ENCODE data around the gene ERC2. TPM values are rescaled to one million over a fixed set of nuclear protein-coding genes. Genes with fewer than 3 reads are reported as not detected.

Gene ERC2
- total RNA-seq, 2 donors from 2014 or later = 0.33 to 1.2 TPM

- no peak for DNase-seq (ENCODE audit: low spot score)
Observed at GRCh38 chr3:55719006-55719405, 749.3 kb downstream of the ERC2 start.

GRCh38 chr3:55718521-55718921, 749.7 kb downstream of the ERC2 start:
- ATAC-seq (no peak), DNase-seq (ENCODE audit: low spot score) (no peak)
- peaks cover 2 to 3% of the 10 kb centered on the region in 2 donors for H3K27me3 Mint-ChIP-seq
- no peak overlapping the region for H3K4me3 Mint-ChIP-seq
- H3K4me1 Mint-ChIP-seq (ENCODE audit: low read depth in 2 of 2) = no peaks in the 10 kb centered on the region
- H3K27ac Mint-ChIP-seq = no peak overlapping the region
- no peaks in the 10 kb centered on the region for H3K9me3 Mint-ChIP-seq
- no peaks in the 10 kb centered on the region for H3K36me3 Mint-ChIP-seq

More at GRCh38 chr3:55719006-55719405, 749.3 kb downstream of the ERC2 start:
- Mint-ChIP-seq H3K27me3 (peaks cover 2 to 8% of the 10 kb centered on the region in 2 donors), H3K4me3 (no peak overlapping the region), H3K4me1 (ENCODE audit: low read depth in 2 of 2) (no peaks in the 10 kb centered on the region), H3K36me3 (no peaks in the 10 kb centered on the region), H3K9me3 (no peaks in the 10 kb centered on the region), H3K27ac (no peak overlapping the region)
- no peak for ATAC-seq

GRCh38 chr3:55718074-55718473, 750.2 kb downstream of the ERC2 start:
- no peaks in the 10 kb centered on the region for H3K4me1 Mint-ChIP-seq (ENCODE audit: low read depth in 2 of 2)
- H3K4me3 Mint-ChIP-seq = no peak overlapping the region
- DNase-seq (ENCODE audit: low spot score) = no peak
- no peaks in the 10 kb centered on the region for H3K9me3 Mint-ChIP-seq
- H3K36me3 Mint-ChIP-seq = no peaks in the 10 kb centered on the region
- H3K27ac Mint-ChIP-seq = no peak overlapping the region
- no peak for ATAC-seq
- peaks cover 0 to 2% of the 10 kb centered on the region in 2 donors for H3K27me3 Mint-ChIP-seq

- no peaks in the 10 kb centered on the region for H3K36me3 Mint-ChIP-seq
- no peaks in the 10 kb centered on the region for H3K9me3 Mint-ChIP-seq
- DNase-seq (ENCODE audit: low spot score) = no peak
- no peak overlapping the region for H3K4me3 Mint-ChIP-seq
- H3K27ac Mint-ChIP-seq = no peak overlapping the region
- no peaks in the 10 kb centered on the region for H3K4me1 Mint-ChIP-seq (ENCODE audit: low read depth in 2 of 2)
- no peaks in the 10 kb centered on the region for H3K27me3 Mint-ChIP-seq
- ATAC-seq = no peak
Observed at GRCh38 chr3:55717481-55717880, 750.8 kb downstream of the ERC2 start.

DNA sequence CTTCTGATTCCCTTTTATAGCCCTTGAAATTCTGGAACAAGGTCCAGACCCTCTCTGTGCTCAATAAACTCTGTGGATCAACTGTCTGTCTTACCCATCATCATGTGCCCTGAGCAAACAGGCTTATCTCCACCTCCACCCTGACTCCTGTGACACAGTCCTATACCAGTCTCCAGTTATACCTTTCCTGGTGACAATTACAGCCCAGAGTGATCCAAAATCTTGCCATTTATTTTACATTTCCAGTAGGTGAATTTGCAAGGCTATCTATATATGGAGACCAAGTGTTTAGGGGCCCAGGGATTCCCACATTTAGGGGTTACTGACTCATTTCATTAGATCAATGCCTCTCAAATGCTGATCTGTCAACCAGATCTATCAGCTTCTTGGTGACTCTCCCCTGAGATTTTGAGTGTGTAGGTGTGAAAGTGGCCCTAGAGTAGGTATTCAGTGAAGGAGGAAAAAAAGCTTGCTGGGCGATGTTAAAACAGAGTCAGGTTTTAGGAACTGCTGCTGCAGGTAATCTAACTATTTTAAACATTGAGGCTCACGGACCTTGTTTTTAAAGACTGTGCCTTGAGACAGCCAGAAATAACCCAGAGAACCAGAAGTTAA, 751.5 kb downstream of the ERC2 start:
- Mint-ChIP-seq H3K27me3 (no peaks in the 10 kb centered on the region), H3K4me1 (ENCODE audit: low read depth in 2 of 2) (no peaks in the 10 kb centered on the region), H3K36me3 (no peaks in the 10 kb centered on the region), H3K4me3 (no peak overlapping the region), H3K27ac (no peak overlapping the region), H3K9me3 (no peaks in the 10 kb centered on the region)
- DNase-seq (ENCODE audit: low spot score) (no peak), ATAC-seq (no peak)

- H3K27me3 Mint-ChIP-seq = no peaks in the 10 kb centered on the region
- no peaks in the 10 kb centered on the region for H3K4me1 Mint-ChIP-seq (ENCODE audit: low read depth in 2 of 2)
- no peaks in the 10 kb centered on the region for H3K9me3 Mint-ChIP-seq
- ATAC-seq = no peak
- no peak for DNase-seq (ENCODE audit: low spot score)
- no peaks in the 10 kb centered on the region for H3K36me3 Mint-ChIP-seq
- H3K27ac Mint-ChIP-seq = no peak overlapping the region
- no peak overlapping the region for H3K4me3 Mint-ChIP-seq
Observed at GRCh38 chr3:55716044-55716443, 752.2 kb downstream of the ERC2 start.

DNA sequence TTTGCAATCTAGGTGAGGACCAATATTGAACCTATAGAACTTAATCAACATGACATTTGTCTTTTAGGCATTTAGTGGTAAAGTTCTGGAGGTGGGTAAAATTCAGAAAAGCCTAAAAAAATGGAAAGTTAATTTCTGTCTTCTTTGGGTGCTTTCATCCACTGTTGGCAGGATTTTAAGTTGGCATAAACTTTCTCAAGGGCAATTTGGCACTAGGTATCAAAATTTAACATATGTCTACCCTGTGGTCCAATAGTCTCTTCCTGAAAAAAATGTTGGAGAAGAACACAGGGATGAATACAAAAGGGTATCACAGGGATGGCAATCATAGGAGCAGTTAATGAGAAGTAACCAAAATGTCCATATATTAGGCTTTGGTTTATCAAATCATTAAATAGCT, 754.2 kb downstream of the ERC2 start:
- H3K27me3 Mint-ChIP-seq = no peaks in the 10 kb centered on the region
- no peaks in the 10 kb centered on the region for H3K36me3 Mint-ChIP-seq
- no peaks in the 10 kb centered on the region for H3K4me1 Mint-ChIP-seq (ENCODE audit: low read depth in 2 of 2)
- ATAC-seq (no peak), DNase-seq (ENCODE audit: low spot score) (no peak)
- peaks cover 3% of the 10 kb centered on the region for H3K9me3 Mint-ChIP-seq
- no peak overlapping the region for H3K4me3 Mint-ChIP-seq
- no peak overlapping the region for H3K27ac Mint-ChIP-seq

DNA sequence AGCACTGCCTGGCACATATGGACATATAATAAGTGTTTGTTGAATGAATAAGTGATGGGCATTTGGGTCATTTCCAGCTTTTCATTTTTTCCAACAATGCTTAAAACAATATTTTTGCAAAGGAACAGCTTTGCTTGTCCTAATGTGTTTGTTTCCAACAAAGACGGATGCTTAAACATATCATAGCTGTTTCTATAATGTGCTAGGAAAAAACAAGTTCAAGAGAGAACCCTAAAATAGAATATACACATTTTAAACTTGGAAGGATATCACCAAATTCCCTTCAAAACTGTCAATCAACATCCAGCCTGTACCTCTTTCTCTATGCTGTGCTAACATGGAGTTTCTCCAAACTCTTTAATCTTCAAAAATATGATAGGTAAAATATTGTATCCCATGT, 756.6 kb downstream of the ERC2 start:
- no peak for ATAC-seq
- Mint-ChIP-seq H3K9me3 (peaks cover 3% of the 10 kb centered on the region), H3K4me3 (no peak overlapping the region)

DNA sequence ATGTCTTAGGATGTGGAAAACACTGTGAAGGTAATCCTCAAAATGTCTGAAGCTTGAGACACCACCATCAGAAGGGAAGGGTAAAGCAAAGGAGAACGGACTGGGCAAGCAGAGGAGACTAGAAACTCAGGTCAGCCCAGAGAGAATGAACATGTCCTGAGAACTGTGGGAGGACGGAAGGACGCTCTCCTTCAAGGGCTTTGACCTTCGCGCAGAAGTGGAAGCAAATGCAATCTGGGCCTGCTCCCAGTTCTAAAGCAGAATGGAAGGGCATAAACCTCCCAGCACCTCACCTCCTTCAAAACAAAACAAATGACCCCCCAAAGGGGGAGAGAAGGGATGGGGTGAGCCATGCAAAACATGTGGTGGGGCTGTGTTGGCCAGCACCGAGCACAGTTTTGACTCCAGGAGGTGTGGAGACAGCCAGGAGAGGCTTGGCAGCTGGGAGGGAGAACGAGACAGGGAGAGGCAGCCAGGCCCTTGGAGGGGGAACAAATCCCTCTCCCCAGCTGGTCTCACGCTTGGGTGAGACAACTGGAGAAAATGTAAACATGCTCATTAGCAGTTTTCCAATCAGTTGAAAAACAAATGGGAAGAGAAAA, 758.8 kb downstream of the ERC2 start:
- H3K9me3 Mint-ChIP-seq = peaks cover 3% of the 10 kb centered on the region
- no peaks in the 10 kb centered on the region for H3K36me3 Mint-ChIP-seq
- H3K27me3 Mint-ChIP-seq = peaks cover 0 to 3% of the 10 kb centered on the region in 2 donors
- no peak for DNase-seq (ENCODE audit: low spot score)
- H3K4me1 Mint-ChIP-seq (ENCODE audit: low read depth in 2 of 2) = no peaks in the 10 kb centered on the region
- no peak overlapping the region for H3K4me3 Mint-ChIP-seq
- ATAC-seq = no peak
- no peak overlapping the region for H3K27ac Mint-ChIP-seq

More for the DNA sequence above, 756.6 kb downstream of the ERC2 start:
- Mint-ChIP-seq H3K27ac (no peak overlapping the region), H3K36me3 (no peaks in the 10 kb centered on the region), H3K27me3 (peaks cover 0 to 3% of the 10 kb centered on the region in 2 donors), H3K4me1 (ENCODE audit: low read depth in 2 of 2) (no peaks in the 10 kb centered on the region)
- DNase-seq (ENCODE audit: low spot score) = no peak

GRCh38 chr3:55708921-55709320, 759.3 kb downstream of the ERC2 start:
- Mint-ChIP-seq H3K4me1 (ENCODE audit: low read depth in 2 of 2) (no peaks in the 10 kb centered on the region), H3K4me3 (no peak overlapping the region), H3K36me3 (no peaks in the 10 kb centered on the region), H3K27me3 (peaks cover 0 to 3% of the 10 kb centered on the region in 2 donors), H3K27ac (no peak overlapping the region), H3K9me3 (peaks cover 3% of the 10 kb centered on the region)
- no peak for ATAC-seq
- DNase-seq (ENCODE audit: low spot score) = no peak

DNA sequence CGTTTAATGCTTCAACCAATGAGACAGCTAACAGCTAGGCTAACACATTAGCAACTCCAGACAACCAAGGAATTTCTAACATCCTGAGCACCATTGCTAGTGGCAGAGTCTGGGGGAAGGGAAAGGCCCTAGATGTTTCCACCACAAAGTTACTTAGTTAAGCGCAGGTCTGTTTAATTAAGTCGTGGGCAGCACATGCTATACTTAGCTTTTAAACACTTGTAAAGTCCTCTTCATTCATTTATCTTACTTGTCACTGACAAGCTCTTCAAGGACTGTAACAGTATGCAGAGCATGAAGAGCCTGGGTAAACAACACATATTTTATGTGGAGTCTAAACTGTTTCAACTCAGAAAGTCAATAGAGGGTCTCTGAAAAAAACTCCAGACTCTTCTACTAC, 760.0 kb downstream of the ERC2 start:
- no peak for ATAC-seq
- Mint-ChIP-seq H3K9me3 (peaks cover 3% of the 10 kb centered on the region), H3K4me1 (ENCODE audit: low read depth in 2 of 2) (no peaks in the 10 kb centered on the region), H3K27ac (no peak overlapping the region), H3K36me3 (no peaks in the 10 kb centered on the region), H3K4me3 (no peak overlapping the region), H3K27me3 (peaks cover 0 to 3% of the 10 kb centered on the region in 2 donors)
- DNase-seq (ENCODE audit: low spot score) = no peak

- ATAC-seq (no peak), DNase-seq (ENCODE audit: low spot score) (no peak)
- Mint-ChIP-seq H3K36me3 (no peaks in the 10 kb centered on the region), H3K9me3 (peaks cover 6% of the 10 kb centered on the region), H3K4me3 (no peak overlapping the region), H3K27me3 (peaks cover 0 to 3% of the 10 kb centered on the region in 2 donors), H3K27ac (no peak overlapping the region), H3K4me1 (ENCODE audit: low read depth in 2 of 2) (no peaks in the 10 kb centered on the region)
Observed at GRCh38 chr3:55704521-55704920, 763.7 kb downstream of the ERC2 start.

DNA sequence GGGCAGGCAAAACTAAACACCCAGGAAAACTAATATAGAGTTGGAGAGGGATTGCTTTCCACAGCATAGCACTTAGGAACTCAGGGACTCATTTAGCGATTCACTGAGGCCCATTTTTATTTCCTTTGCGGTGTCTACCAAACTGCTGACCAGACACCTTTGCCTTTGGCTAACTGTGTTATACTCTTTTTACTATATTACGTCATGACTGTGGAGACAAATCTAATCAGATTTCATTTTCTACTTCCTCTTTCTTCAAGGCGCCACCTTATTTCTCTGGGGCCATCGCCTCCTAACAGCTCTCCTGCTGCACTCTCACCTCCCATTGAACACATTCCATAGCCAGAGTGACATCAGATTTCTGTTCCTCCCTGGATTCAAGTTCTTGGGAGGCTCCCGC, 765.4 kb downstream of the ERC2 start:
- ATAC-seq = no peak
- Mint-ChIP-seq H3K9me3 (peaks cover 4% of the 10 kb centered on the region), H3K36me3 (no peaks in the 10 kb centered on the region), H3K4me1 (ENCODE audit: low read depth in 2 of 2) (no peaks in the 10 kb centered on the region), H3K27ac (no peak overlapping the region), H3K27me3 (no peaks in the 10 kb centered on the region), H3K4me3 (no peak overlapping the region)
- DNase-seq (ENCODE audit: low spot score) = no peak

GRCh38 chr3:55701997-55702396, 766.3 kb downstream of the ERC2 start:
- ATAC-seq (no peak), DNase-seq (ENCODE audit: low spot score) (no peak)
- H3K9me3 Mint-ChIP-seq = peaks cover 4% of the 10 kb centered on the region
- no peak overlapping the region for H3K4me3 Mint-ChIP-seq
- no peaks in the 10 kb centered on the region for H3K36me3 Mint-ChIP-seq
- no peaks in the 10 kb centered on the region for H3K4me1 Mint-ChIP-seq (ENCODE audit: low read depth in 2 of 2)
- H3K27me3 Mint-ChIP-seq = no peaks in the 10 kb centered on the region
- H3K27ac Mint-ChIP-seq = no peak overlapping the region

DNA sequence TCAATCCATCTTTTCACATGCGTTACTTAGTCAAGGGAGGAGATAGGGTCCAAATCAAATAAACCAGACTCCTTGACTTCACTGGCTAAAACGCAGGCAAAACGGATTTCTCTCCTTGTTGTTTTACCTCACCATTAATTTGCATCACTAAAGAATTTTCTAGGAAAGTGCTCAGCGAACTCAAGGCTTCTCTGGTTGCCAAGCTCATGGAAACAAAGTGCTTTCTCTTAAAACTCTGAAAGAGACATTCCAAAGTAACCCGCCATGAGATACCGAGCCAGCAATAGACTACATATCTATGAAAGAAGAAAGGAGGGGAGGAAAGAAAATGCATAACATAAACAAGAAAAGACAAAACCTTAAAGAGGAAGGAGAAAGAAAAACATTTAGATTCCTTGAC, 769.4 kb downstream of the ERC2 start:
- H3K36me3 Mint-ChIP-seq = no peaks in the 10 kb centered on the region
- no peak overlapping the region for H3K4me3 Mint-ChIP-seq
- H3K9me3 Mint-ChIP-seq = peaks cover 4% of the 10 kb centered on the region
- no peak overlapping the region for H3K27ac Mint-ChIP-seq
- DNase-seq (ENCODE audit: low spot score) (no peak), ATAC-seq (no peak)
- no peaks in the 10 kb centered on the region for H3K4me1 Mint-ChIP-seq (ENCODE audit: low read depth in 2 of 2)
- no peaks in the 10 kb centered on the region for H3K27me3 Mint-ChIP-seq
